GM13977 (cell line): Measurements from ENCODE around the gene PIP5KL1.

Source experiments
- DNase-seq: peaks from one replicate; pipeline ENCODE4 v3.0.0; 2012; ENCODE audit warnings: low spot score
- in situ Hi-C: fragments of 300-500 bp; cut with MboI; formaldehyde crosslinking; loops from one replicate; pipeline ENCODE4 v1.12.0; 2022; ENCODE audit warnings: low sequenced_read_pairs, low pct_unique_long_range_greater_than_20kb, mixed read lengths, inconsistent platforms; ENCODE audit not compliant: unreplicated experiment
- TF ChIP-seq, protein P1 (sequence below): IDR thresholded peaks from 2 replicates; pipeline ENCODE4 v1.5.1; 2012; ENCODE audit warnings: mild to moderate bottlenecking, control low read depth; ENCODE audit not compliant: insufficient read depth; ENCODE audit errors: extremely low read depth, missing control alignments

Gene PIP5KL1

GRCh38 chr9:127938298-127938690 lies 7.7 kb upstream of the PIP5KL1 start:
- no peak for DNase-seq
- in situ Hi-C loops, result no loop called here

DNA sequence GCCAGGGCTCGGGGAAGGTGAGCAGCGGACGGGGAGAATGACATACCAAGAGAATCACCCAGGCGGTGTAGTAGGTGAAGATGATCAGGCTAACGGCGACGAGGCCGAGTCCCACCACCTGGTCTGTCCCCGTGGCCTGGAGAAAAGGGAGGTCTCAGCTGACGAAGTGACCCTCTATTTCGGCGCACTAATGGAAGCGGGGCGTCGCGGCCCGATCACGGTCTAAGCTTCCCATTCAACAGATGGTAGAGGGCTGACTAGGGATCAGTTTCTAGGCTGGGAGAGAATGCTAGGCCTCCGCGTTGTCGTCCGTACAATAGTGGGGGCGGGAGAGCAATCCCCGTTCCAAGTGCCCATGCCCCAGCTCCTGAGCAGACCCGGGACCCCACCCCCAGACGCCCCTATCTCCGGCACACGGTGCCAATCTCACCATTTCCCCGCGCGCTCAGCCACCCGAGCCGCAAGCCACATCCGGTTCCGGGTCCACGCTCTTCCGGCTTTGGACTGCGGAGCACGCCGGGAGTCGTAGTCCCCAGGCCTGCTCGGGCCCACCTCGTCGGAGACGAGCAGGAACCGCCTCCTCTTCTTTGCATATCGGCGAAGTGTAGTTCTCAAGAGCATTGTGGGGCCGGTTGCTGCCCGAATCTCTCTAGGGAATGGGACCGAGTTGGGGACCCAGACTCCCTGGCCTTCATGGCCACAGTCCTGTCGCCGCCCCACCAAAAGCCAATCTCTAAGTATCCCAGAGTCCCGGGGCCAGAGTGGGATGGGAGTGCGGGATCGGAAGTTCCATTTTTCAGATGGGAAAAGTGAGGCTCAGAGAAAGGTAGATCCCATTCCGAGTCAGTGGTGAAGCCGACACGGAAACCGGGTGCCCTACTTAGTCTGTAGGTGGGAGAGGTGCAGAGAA lies 7.1 kb upstream of the PIP5KL1 start, which contains the start of gene DPM2:
Gene DPM2 (minus strand): TSS at position 467 of the 910 bp plus-strand sequence. CDS start 34 bp downstream, at position 433.
- in situ Hi-C loops, result no loop called here
- DNase-seq, result peak; percentile 96
- TF ChIP-seq, protein P1, sequence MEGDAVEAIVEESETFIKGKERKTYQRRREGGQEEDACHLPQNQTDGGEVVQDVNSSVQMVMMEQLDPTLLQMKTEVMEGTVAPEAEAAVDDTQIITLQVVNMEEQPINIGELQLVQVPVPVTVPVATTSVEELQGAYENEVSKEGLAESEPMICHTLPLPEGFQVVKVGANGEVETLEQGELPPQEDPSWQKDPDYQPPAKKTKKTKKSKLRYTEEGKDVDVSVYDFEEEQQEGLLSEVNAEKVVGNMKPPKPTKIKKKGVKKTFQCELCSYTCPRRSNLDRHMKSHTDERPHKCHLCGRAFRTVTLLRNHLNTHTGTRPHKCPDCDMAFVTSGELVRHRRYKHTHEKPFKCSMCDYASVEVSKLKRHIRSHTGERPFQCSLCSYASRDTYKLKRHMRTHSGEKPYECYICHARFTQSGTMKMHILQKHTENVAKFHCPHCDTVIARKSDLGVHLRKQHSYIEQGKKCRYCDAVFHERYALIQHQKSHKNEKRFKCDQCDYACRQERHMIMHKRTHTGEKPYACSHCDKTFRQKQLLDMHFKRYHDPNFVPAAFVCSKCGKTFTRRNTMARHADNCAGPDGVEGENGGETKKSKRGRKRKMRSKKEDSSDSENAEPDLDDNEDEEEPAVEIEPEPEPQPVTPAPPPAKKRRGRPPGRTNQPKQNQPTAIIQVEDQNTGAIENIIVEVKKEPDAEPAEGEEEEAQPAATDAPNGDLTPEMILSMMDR, result no peak

More at GRCh38 chr9:127938298-127938690, 7.7 kb upstream of the PIP5KL1 start:
- TF ChIP-seq, protein P1, result no peak

DNA sequence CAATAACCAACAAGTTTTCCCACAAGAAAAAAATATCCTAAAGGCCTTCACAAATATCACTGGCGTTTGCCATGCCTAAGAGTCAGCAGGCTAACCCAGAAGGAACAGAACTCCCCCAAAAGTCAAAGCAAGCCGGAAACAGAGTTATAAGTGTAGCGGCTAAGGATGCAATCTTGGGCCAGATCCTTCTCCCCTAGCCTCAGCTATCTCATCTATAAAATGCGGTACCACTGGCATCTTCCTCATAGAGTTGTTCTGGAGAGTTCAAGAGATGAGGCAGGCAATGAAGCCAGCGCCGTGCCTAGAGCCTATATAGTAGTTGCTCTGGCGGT lies 6.4 kb upstream of the PIP5KL1 start:
- no peak for DNase-seq
- in situ Hi-C loops, result no loop called here
- TF ChIP-seq, protein P1, result no peak

DNA sequence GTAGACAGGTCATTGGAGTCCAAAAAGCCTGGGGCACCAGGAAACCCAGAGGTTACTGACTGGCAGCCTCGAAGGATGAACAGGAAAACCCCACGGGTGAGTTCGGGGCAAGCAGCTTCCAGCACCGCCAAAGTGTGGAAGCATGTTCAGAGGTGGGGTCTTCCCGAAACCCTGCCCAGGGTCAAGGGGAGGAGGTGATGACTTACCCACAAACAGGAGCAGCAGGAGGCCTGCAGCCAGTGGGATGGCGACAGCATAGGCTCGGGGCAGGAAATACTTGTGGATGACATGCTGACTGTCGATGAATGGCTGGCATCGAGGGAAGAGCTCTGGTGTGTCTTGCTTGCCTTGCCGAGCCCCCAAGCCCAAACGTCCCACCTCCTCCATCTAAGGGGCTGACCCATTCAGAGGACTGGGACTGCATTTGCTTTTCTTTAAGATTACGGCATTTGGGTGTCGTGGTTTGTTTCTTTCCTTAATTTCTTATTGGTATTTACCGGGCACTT lies 5.8 kb upstream of the PIP5KL1 start:
- no peak for DNase-seq
- in situ Hi-C loops, result no loop called here
- TF ChIP-seq, protein P1, result no peak

GRCh38 chr9:127935765-127936221 lies 5.2 kb upstream of the PIP5KL1 start:
- DNase-seq, result no peak
- in situ Hi-C loops, result no loop called here
- TF ChIP-seq, protein P1, result no peak

GRCh38 chr9:127934986-127935385 lies 4.4 kb upstream of the PIP5KL1 start:
- in situ Hi-C loops, result no loop called here
- TF ChIP-seq, protein P1, result no peak
- no peak for DNase-seq
